ENCODE measurements around the gene KCNIP4.

KCNIP4 gene

DNA sequence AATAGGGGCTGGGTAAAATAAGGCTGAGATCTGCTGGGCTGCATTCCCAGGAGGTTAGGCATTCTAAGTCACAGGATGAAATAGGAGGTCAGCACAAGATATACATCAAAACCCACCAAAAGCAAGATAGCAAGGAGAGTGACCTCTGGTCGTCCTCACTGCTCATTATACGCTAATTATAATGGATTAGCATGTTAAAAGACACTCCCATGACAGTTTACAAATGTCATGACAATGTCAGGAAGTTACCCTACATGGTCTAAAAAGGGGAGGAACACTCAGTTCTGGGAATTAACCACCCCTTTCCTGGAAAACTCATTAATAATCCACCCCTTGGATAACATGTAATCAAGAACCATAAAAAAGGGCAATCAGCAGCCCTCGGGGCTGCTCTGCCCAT, 403.6 kb downstream of the KCNIP4 start:
- DNase-seq: no peak

- DNase-seq: no peak
These were observed 404.2 kb downstream of the KCNIP4 start for GRCh38 chr4:21544415-21544814.

GRCh38 chr4:21543514-21543913, 405.1 kb downstream of the KCNIP4 start:
- DNase-seq: no peak

GRCh38 chr4:21535898-21536297, 412.7 kb downstream of the KCNIP4 start:
- no peak for DNase-seq

- no peak for DNase-seq
These were observed 417.5 kb downstream of the KCNIP4 start for GRCh38 chr4:21531048-21531447.

- no peak for DNase-seq
These were observed 419.4 kb downstream of the KCNIP4 start for GRCh38 chr4:21529214-21529613.

- no peak for DNase-seq
These were observed 426.3 kb downstream of the KCNIP4 start for GRCh38 chr4:21522296-21522695.

- peak; percentile 42 for DNase-seq
These were observed 431.3 kb downstream of the KCNIP4 start for GRCh38 chr4:21517126-21517859.

DNA sequence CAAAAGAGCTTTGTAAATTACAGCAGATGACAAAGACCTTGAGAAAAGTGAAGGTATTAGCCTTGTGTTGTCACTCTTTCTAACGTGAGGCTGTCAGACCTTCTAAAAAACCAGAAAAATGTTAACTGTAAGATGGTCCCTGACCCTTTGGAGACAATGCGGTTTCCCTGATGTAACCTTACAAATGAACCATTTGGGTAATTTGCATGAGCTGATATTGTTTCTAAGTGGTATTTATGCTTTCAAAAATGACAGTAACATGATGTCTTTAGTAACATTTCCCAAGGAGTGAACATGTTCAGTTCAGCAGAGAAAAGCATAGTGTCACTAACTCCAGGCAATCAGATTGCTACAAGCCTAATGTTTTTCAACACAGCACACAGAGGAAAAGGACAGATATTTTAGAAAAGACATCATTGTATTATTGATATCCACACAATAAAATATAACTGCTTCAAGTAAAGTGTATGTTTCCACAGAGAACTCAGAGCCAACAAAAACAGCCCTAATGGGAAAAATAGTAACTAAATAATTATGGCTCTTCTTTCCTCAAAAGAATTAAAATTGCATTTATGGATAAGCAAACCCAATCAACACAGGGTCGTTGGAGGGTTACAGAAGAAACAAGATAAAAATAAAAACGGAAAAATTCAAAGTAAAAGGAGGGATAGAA, 434.4 kb downstream of the KCNIP4 start:
- DNase-seq: no peak

GRCh38 chr4:21512353-21512752, 436.2 kb downstream of the KCNIP4 start:
- DNase-seq: peak; percentile 23

- peak; percentile 3 for DNase-seq
These were observed 441.1 kb downstream of the KCNIP4 start for GRCh38 chr4:21507439-21507838.

DNA sequence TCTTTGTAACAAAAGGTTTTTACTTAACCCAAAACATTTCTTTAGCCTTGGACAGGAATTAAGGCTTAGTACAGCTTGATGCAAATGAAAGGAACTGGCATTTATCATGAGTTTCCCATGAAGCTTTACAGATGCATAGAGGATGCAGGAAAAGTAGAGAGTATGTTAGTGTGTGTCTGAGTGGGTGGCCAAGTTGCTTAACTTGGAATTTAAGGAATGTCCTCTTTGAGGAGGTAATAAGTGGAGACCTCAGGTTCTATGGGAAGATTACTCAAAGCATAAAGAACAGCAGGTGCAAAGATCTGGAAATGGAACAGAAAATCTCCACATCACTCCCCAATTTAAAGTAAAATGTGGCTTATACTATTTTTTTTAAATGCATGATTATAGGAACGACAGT, 457.9 kb downstream of the KCNIP4 start:
- no peak for DNase-seq

- no peak for DNase-seq
These were observed 471.8 kb downstream of the KCNIP4 start for GRCh38 chr4:21476757-21477156.

- no peak for DNase-seq
These were observed 474.4 kb downstream of the KCNIP4 start for GRCh38 chr4:21474195-21474594.

DNA sequence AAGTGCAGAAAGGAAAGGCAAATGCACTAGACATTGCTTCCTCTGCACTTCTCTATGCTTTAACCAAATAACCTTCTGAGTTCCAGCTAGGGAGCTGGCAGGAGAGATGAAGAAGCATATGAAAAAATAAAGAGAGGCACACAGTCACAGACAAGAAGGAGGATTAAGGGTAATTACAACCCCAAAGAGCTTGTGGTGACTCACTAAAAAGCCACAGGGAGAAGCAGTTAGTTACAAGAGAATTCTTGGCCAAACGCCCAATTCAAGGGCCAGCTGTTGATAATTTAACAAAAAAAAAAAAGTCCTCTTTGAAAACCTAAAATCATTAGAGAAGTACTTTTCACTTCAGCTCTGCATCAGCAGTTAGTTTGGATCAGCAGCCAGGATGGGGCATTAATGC, 478.0 kb downstream of the KCNIP4 start:
- peak; percentile 23 for DNase-seq

DNA sequence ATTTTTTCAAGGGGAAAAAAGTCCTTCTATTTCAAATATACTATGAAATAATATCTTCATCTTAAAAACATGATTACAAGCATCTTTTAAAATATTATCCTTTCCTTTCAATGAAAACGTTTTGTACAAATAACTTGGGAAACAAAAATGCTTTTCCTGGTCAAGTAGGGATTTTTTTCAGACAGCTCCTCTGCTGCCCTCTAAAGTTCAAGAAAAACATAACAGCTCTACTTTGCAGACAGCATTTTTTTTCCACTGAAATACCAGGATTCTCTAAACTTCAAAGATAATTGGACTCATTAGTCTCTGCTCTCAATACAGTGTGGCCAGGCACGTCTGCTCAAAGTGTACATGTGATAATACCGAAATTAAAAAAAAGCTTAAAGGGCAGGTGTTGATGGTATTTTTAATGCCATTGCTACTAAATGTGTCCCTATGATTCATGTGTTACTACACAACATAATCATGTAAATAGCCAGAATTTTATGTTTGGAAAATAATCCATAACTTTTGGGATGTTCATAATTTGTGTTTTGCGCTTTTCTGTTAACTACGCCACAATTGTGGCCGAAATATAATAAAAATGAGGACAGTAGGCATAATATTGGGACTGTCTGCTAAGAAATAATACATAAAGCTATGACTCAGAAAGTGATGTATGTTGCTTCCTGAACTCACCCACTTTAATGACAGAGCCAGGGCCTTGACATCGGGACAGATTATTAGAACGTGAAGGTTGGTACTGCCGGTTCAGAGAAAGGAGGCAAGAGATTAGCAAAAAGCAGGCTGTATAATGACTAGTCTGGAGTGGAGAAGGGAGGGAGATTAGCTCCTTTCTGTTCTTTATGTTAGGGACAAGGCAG, 478.9 kb downstream of the KCNIP4 start:
- peak; percentile 23 for DNase-seq

- no peak for DNase-seq
These were observed 481.0 kb downstream of the KCNIP4 start for GRCh38 chr4:21467551-21467950.

GRCh38 chr4:21457086-21457840, 491.3 kb downstream of the KCNIP4 start:
- no peak for DNase-seq

DNA sequence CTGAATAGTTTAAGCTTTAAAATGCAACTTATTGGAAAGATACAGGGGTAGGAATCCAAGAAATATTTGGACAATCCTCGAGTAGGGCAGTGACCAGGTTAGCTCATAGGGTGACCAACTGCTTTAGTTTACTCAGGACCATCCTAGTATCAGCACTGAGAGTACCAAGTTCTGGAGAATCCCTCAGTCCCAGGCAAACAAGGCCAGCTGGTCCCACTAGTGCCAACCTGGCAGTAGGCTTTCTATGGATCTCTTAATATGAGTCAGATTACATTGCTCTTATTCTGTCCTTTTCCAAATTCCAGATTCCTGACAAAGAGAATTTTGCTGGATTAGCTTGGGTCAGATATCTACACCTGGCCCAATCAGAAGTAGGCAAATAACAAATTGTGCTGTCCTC, 493.7 kb downstream of the KCNIP4 start:
- no peak for DNase-seq

- no peak for DNase-seq
These were observed 494.4 kb downstream of the KCNIP4 start for GRCh38 chr4:21454201-21454600.

GRCh38 chr4:21452931-21453330, 495.6 kb downstream of the KCNIP4 start:
- no peak for DNase-seq

DNA sequence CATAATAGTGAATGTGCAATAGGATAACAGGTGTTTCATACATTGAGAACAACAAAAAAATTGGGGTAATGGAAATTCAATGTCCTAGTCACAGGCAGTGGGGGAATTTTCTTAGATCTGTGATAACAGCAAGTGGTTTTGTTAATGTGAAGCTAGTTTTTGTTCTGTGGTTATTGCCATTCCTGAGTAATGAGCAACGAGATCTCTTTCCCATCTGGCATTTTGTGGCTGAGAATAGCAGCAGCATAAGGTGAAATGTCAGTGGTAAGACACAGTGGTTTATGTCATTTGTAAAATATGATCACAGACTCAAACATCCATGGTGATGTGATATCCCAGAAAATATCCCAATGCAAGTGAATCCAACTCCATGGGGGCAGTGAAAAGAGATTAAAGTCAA, 497.5 kb downstream of the KCNIP4 start:
- DNase-seq: no peak

DNA sequence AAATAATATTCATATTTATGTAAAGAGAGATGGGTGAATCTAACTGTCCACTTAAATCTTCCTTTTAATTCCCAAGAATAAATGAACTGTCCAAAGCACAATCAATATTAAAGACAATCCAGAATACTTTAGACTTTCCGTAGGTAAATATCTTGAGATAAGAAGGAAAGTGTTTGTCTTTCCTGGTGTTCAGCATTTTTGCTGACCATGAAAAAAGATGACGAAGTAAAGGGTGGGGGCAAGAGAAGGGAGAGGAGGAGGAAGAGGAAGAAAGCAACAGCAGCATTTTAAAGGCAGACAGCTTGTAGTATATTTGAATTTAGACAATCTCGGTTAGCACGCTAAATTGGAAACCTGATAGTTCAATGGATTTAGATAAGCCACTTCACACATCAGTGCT, 498.2 kb downstream of the KCNIP4 start:
- DNase-seq: no peak

All from NCI-H146 (cell line).